GM19455 (cell line): ENCODE measurements around the gene TNFRSF13B.

Experiments used
- ATAC-seq: cut with Tn5 transposase; IDR thresholded peaks from one replicate; pipeline ENCODE4 v1.9.1; 2021; ENCODE audit not compliant: unreplicated experiment

TNFRSF13B gene

GRCh38 chr17:16938496-16939207 is 33.3 kb downstream of the TNFRSF13B start:
- ATAC-seq, result no peak

GRCh38 chr17:16938031-16938430 is 33.9 kb downstream of the TNFRSF13B start:
- ATAC-seq, result no peak

GRCh38 chr17:16937431-16937830 is 34.5 kb downstream of the TNFRSF13B start:
- ATAC-seq, result no peak

- no peak for ATAC-seq
Measured at GRCh38 chr17:16936536-16937310, 35.2 kb downstream of the TNFRSF13B start.

- no peak for ATAC-seq
Measured at GRCh38 chr17:16935786-16936185, 36.1 kb downstream of the TNFRSF13B start.

DNA sequence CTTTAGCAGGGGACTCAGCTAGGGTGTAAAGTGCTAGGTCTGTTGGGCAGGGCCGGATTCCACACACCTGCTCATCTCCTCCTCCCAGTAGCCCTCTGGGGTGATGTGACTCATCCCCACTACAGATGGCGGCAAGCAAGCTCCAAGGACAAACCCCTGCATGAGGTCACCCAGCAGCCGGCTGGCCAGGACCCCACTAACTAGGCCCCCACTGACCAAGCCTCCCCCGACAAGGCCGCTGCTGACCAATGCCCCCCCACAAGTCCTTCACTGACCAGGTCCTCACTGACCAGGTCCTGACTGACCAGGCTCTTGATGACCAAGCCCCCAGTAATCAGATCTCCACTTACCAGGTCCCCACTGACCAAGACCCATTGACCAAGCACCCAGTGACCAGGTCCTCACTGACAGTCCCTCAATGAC is 36.7 kb downstream of the TNFRSF13B start:
- no peak for ATAC-seq

GRCh38 chr17:16934836-16935235 is 37.1 kb downstream of the TNFRSF13B start:
- ATAC-seq, result no peak

GRCh38 chr17:16934133-16934795 is 37.7 kb downstream of the TNFRSF13B start:
- ATAC-seq, result no peak

DNA sequence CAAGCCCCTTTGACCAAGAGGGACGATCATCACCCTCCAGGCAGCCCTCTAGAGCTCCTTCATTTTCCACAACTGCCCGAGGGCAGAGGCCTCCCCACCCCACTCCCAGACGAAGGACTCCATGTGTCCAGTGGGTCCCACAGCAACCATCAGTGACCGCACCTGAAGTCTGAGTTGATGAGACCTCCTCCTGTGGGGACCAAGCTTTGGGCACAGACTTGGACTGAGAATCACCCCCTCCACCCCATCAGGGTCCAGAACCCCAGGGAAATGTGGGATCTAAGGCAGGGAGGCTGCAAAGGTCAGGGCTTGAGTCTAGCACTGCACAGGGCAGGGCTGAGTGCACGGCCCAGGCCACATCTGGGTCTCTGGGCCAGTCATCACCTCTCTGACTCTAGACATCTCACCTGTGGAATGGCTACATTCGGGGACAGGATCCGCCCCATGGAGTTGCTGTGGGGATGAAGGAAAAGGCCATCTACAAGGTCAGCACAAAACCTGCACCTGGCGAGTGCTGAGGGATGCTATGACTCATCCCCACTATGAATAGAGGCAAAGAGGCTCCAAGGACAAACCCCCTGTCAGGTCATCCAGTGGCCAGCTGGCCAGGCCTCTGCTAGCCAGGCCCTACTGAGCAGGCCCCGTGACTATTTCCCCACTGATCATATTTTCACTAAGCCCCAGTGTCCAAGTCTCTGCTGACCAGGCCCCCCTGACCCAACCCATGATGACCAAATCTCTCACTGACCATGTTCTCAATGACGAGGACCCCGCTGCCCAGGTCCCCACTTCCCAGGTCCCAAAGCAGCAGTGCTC is 38.4 kb downstream of the TNFRSF13B start:
- ATAC-seq, result no peak

GRCh38 chr17:16932611-16933010 is 39.3 kb downstream of the TNFRSF13B start:
- no peak for ATAC-seq

GRCh38 chr17:16932156-16932555 is 39.8 kb downstream of the TNFRSF13B start:
- no peak for ATAC-seq

DNA sequence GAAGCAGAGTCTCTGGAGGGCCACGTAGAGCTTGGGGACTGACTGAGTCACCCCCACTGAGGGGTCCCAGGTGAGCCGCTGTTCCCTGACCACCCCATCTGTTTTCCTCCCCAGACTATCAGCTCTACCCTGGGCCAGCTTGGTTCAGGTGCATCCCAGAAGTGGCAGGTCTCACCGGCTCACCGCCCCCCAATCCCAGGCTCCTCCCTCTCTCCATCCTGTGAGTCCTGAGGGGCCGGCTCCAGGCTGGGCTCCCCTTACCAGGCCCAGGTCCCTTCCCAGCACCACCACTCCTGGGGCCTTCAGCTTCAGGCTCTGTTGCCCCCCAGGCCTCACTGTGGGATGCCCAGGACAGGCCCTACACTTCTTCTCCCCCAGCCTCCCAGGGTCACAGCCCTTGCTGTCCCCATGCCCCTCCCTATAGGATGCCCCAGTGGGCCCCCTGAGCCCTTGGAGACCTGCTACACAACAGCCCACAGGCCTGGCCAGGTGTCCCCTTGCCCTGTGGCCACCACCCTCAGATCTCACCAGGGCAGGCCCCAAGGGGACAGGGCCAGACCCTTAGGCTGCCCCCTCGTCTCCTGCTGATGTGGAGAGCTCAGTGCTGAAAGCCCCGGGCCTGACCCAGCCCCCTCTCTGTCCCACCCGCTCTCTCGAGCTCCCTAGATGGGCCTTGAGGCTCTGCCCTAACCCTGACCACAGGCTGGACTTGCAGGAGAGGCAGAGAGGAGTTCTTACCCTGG is 40.4 kb downstream of the TNFRSF13B start:
- no peak for ATAC-seq

DNA sequence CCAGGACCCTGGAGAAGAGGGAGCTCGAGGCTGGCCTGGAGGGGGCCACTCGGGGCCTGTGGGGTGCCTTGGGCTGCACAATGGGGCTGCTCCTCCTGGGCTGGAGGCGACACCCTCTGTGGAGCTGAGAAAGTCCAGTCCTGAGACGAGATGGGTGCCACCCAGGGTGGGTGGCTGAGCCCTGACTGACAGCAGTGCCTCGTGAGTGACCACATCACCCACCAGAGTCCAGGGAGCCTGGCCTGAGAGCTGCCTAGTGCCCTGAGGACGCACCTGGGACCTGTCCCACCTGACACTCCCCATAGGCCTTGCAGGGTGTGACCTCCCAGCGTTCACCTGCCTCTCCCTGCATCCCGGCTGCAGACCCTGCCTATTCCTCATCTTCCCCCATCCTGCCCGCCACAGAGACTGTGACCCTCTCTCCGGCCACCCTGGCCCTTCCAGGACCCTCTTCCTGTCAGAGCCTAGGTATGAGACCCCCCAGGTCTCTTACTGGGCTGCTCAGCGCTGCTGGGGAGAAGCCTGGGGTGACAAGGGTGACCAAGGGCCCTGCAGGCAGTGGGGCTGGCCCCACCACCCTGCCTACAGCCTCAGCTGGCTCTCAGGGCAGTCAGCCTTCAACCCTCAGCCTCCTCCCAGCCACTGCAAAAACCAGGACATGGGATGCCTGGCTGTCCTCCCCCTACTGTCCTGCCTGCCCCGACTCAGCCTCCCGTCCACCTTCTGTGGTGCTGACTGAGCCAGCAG is 41.2 kb downstream of the TNFRSF13B start:
- no peak for ATAC-seq

- ATAC-seq, result no peak
Measured at GRCh38 chr17:16929757-16930520, 42.0 kb downstream of the TNFRSF13B start.

DNA sequence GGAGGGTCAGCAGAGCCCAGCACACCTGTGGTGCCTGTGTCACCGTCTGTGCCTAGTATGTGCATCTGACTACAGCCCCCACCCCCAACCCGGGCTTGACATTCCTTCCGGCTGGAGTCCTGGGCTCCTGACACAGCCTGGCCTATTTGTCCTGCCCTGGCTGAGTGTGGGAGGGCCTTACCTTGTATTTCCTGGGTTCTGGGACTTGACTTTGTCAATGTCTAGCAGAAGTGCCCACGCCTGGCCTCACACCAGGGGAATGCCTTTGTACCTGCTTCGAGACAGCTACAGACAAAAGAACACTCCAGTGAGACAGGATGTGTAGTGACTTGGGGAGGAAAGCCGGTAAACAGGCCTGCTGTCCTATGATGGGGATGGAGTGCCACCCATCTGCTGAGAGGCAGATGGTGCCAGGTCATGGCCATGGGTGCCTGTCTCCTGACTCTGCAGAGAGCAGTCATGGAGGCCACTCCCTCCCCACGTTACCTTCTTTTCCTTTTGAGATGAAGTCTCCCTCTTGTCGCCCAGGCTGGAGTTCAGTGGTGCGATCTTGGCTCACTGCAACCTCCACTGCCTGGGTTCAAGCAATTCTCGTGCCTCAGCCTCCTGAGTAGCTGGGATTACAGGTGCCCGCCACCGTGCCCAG is 42.8 kb downstream of the TNFRSF13B start:
- no peak for ATAC-seq

DNA sequence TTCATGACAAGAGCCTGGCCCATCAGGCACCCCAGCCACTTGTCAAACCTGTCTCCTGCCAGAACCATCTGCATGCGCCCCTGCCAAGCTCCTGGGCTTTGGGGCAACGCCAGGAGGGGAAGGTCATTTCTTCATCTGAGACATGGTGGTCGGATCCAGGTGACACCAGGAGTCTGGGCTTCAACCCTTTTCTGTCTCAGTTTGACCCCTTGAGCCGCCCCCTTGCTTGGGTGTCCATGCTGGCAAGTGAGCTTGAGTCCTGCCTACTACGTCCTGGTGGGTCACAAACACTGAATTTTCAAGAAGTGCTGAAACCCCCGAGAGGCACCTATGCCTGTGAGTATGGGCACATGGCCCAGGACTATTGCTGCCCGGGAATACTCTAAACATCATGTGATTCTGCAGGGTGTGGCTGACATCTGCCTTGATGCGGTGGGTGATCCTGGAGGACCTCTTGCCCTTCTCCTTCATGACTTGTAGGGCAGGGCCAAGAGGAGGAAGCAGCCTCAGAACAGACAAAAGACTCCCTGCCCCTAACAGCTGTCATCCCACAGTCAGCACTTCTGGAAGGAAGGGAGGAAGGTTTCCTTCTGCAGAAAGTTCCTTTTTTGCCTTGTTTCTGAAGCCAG is 43.4 kb downstream of the TNFRSF13B start:
- ATAC-seq, result no peak

DNA sequence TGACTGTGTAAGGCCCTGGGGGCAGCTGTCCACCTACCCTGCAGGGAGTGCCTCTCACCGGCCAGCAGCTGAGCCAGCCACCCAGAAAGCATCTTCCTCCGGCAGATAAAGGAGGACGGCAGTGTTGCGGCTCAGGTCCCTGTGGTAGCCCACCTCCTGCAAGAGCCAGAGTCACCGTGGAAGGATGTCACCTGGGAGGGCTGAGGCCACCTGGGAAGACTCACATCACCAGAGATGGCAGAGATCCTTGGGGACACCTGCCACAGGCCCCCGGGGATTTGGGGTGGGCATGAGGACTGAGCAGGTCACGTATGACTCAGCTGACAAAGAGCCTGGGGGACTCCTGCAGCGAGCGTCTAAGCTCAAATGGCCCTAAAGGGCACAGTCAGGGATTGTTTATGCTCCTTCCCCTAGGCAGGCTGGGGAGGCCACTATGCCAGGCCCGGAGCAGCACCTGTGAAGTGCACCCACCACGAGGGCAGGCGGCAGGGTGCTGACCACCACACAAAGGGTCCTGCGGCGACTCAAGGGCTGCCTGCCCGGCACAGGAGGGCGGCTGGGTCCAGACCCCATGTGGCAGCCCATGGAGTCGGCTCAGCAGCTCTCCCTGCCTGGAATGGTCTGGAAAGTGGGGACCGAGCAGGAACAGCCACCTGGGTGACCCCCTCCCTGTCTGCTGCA is 44.1 kb downstream of the TNFRSF13B start:
- ATAC-seq, result no peak
